GM18505 (cell line): ENCODE measurements around the gene TERT.
"Not testable (repeated sequence)": the region's sequence is repeated elsewhere in the genome, so short reads cannot be mapped to it uniquely, and the experiment has no call there.

Source experiments
- ATAC-seq: cut with Tn5 transposase; IDR thresholded peaks from one replicate; pipeline ENCODE4 v1.9.1; 2021; ENCODE audit not compliant: unreplicated experiment
- POLR2A ChIP-seq: IDR thresholded peaks from 4 replicates; pipeline ENCODE4 v1.6.1; 2011; ENCODE audit warnings: borderline replicate concordance; ENCODE audit not compliant: insufficient read depth, insufficient read length; ENCODE audit errors: extremely low read depth

The TERT gene

GRCh38 chr5:1336106-1336561 is 41.3 kb upstream of the TERT start:
- no peak for TF ChIP-seq POLR2A
- no peak for ATAC-seq

GRCh38 chr5:1335540-1336095 is 40.8 kb upstream of the TERT start:
- ATAC-seq = no peak
- TF ChIP-seq POLR2A = no peak

GRCh38 chr5:1334831-1335539 is 40.1 kb upstream of the TERT start:
- no peak for TF ChIP-seq POLR2A
- no peak for ATAC-seq

- TF ChIP-seq POLR2A = no peak
- no peak for ATAC-seq
Measured at GRCh38 chr5:1333986-1334385, 39.1 kb upstream of the TERT start.

GRCh38 chr5:1333286-1333685 is 38.4 kb upstream of the TERT start:
- ATAC-seq = not testable (repeated sequence)

- TF ChIP-seq POLR2A = no peak
- ATAC-seq = no peak
Measured at GRCh38 chr5:1332461-1333001, 37.7 kb upstream of the TERT start.

GRCh38 chr5:1331861-1332405 is 37.1 kb upstream of the TERT start:
- ATAC-seq = no peak
- no peak for TF ChIP-seq POLR2A

GRCh38 chr5:1330847-1331831 is 36.3 kb upstream of the TERT start:
- no peak for ATAC-seq
- TF ChIP-seq POLR2A = no peak

GRCh38 chr5:1330146-1330846 is 35.4 kb upstream of the TERT start:
- no peak for TF ChIP-seq POLR2A
- no peak for ATAC-seq

- ATAC-seq = no peak
- TF ChIP-seq POLR2A = no peak
Measured at GRCh38 chr5:1329111-1329579, 34.3 kb upstream of the TERT start.

- ATAC-seq = not testable (repeated sequence)
Measured at GRCh38 chr5:1328237-1329110, 33.6 kb upstream of the TERT start.

GRCh38 chr5:1326901-1327756 is 32.3 kb upstream of the TERT start:
- not testable (repeated sequence) for ATAC-seq

- not testable (repeated sequence) for ATAC-seq
Measured at GRCh38 chr5:1326532-1326875, 31.6 kb upstream of the TERT start.
